ENCODE results near the gene RAP2B. TPM values are rescaled to one million over a fixed set of nuclear protein-coding genes. Genes with fewer than 3 reads are reported as not detected.

The RAP2B gene
- 6.8 to 8.9 TPM (median 7.9 TPM) in 5 replicates for total RNA-seq (2022; extraction: Qiagen RNA extraction; ENCODE audit: low read depth)

DNA sequence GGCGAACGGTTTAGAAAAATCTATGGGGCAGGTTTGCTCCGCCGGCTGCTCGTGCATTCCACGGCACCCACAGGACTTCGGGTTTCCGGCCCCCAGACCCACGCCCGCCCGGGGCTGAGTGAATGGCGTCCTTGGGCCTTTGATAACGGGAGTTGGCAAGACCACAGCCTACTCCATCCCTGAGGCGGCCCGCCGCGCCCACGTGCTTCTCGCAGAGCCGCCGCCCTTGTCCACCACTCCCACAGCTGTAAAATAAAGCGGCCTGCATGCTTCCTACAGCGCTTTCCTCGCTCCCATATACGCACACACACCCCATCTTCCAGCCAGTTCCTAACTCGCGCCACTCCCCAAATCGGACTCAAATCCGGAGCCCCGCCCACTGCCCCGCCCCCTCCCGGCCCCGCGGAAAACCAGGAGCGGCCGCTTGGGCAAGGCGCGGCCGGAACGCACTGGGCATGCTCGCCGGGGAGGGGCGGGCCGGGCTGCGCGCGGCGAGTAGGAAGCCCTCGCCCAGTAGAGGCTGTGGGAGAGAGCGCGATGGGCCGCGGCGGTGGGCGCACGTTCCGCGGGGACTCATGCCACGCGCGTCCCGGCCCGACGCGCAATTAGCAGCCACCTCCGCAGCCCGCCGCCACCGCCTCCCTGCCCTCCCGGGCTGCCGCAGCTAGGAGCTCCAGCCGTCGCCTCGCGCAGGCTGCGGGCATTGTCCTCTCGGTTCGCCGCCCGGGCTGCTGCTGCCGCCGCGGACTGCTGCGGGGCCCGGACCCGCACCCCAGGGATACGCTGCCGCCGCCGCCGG, at the start of gene RAP2B:
Gene RAP2B (plus strand): TSS at position 513 of the 799 bp plus-strand sequence. CDS start 468 bp downstream, outside the sequence.

All from A549 treated with ZK216348 at 1 μM for 4 hours (cell line).